NK-92 treated with Interleukin-12 subunit alpha and Interleukin-12 subunit beta, amount 100 ng/mL, for 24 hours (cell line): ENCODE results near the gene MYCN.
"Not testable (repeated sequence)": the region's sequence is repeated elsewhere in the genome, so short reads cannot be mapped to it uniquely, and the experiment has no call there.

Source experiments
- DNase-seq: peaks from one replicate; lab custom pipeline; 2025; lab: John Stamatoyannopoulos, UW

Gene MYCN

DNA sequence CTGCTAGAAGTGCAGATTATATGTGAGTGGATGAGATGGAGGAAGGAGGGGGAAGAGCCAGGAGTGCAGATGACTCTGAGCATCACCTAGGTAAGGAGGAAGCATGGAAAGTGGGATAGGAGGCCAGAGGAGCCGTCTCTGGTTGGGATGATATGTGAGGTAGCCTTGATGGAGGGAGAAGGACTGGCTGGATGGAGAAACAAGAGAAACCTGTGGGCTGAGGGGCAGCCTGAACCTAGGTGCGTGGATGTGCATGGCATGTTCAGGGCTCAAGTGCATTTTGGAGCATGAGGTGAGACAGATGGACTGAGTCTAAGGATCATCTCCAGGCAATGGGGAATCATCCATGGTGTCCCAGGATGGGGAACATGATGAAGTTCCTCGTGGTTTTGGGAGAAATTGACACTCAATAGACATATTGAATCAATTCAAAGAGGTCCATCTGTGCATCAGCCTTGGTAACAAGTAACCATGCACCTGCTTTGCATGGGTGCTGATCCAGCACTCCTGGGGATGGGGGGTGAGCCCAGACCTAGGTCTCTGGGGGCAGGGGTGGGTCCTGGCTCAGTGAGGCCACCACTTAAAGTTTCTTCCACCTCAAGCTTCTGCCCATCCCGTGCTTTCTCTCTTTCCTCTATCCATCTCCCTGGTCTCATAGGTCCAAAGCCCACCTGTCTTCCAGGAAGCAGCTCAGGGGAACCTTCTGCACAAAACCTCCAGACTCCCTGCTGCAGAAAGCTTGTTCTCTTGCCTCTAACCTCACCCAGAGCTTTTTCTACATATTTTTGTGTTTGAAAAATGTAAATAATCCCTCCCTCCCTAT is 19.2 kb downstream of the MYCN start:
- no peak for DNase-seq

GRCh38 chr2:15960154-15960520 is 19.8 kb downstream of the MYCN start:
- DNase-seq: not testable (repeated sequence)

DNA sequence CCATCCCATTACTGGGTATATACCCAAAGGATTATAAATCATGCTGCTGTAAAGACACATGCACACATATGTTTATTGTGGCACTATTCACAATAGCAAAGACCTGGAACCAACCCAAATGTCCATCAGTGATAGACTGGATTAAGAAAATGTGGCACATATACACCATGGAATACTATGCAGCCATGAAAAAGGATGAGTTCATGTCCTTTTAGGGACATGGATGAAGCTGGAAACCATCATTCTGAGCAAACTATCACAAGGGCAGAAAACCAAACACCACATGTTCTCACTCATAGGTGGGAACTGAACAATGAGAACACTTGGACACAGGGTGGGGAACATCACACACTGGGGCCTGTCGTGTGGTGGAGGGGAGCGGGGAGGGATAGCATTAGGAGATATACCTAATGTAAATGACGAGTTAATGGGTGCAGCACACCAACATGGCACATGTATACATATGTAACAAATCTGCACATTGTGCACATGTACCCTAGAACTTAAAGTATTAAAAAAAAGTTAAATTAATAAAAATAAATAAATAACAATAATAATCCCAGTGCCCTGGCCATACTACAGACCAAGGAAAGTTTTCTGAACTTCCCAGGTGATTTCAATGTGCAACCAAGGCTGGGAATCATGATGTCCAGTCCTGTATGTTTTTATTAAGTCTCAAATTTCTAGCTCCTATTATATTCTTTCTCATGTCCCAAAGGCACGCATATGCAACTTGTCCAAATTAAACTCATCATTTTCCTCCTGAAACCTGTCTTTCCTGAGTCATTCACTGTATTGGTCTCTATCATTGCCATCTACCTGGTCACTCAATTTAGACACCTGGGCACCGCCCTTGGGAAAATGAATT is 23.0 kb downstream of the MYCN start:
- not testable (repeated sequence) for DNase-seq

DNA sequence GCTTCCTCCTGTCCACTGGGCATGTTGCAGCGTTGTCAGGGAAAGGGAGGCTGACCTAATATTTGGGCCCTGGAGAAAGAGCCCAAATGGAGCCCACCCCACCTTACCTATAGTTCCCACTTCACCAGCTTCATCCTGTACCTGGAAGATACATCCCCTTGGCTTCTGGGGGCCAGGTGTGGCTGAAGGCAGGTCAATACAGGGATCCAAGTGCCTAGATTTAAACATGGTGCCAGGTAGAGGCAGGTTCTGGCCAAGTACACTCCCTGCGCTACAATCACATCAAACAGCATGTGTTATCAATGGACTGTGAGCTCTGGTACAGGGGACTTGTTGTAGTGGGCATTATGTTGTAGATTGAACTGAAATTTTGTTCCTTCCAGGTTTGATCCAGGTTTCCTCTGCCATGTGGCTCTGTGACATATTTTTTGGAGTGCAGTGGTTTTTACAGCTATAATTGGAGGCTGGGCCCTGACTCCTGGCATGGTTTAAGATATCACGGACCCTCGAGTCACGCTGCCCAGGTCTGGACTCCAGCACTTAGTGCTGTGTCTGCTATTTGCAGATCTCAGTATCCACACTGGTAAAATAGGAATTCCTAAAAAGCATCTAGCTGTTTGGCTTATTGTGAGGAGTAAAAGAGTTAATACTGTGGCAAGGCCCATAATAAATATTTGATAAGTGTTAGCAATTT is 23.8 kb downstream of the MYCN start:
- DNase-seq: no peak

DNA sequence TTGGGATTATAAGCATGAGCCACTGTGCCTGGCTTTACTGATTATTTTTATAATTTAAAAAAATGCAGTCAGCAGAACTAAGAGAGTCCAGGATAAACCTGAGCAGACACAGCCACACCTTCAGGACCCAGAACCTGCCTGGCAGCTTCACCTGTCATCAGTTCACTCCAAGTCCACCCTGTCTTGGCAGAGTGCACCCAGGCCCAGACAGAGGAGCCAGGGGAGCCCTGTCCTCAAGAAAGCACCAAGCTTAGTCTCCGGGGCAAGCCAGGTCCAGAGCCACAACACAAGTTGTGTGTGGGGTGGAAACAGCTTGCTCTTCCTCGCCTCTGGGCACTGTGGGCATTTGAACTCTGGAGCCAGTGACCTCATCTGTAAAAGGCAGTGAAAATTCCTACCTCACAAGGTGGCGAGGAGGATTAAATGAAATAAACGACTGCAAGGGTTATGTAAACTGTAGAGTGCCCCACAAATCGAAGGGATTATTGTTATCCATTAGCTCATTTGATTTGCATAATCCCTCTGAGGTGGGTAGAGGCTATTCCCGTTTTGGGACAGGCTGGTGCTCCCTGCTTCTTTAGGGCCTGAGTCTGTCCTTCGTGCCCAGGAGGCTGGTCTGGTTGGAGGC is 24.7 kb downstream of the MYCN start:
- DNase-seq: no peak

GRCh38 chr2:15965564-15966019 is 25.2 kb downstream of the MYCN start:
- DNase-seq: no peak

DNA sequence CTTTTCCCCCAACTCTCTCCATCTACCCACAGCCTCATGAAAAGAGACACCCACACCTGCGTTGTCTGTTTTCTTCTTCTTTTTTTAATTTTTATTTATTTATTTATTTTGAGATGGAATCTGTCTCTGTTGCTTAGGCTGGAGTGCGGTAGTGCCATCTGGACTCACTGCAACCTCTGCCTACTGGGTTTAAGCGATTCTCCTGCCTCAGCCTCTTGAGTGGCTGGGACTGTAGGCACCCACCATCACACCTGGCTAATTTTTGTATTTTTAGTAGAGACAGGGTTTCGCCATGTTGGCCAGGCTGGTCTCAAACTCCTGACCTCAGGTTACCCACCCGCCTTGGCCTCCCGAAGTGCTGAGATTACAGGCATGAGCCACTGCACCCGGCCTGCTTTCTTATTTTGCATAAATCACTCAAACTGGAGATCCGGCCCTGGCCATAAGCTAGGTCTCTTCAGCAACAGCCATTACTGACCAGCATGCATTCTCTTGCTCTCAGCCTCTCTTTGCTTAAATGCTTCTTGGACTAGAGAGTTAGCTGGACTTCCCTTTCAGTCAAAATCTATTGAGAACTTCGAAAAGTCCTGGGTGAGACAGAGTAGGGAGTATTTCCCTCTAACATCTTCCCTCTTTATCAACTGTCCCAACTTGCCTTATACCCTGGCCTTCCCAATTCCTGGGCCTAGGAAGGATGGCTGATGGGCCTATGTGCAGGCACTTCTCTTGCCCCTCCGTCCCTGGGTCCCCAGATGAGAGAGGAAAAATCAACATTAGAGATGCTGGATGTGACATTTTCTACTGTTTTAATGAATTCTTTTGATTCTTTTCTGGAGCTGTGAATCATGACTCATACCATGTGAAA is 27.3 kb downstream of the MYCN start:
- DNase-seq: no peak

DNA sequence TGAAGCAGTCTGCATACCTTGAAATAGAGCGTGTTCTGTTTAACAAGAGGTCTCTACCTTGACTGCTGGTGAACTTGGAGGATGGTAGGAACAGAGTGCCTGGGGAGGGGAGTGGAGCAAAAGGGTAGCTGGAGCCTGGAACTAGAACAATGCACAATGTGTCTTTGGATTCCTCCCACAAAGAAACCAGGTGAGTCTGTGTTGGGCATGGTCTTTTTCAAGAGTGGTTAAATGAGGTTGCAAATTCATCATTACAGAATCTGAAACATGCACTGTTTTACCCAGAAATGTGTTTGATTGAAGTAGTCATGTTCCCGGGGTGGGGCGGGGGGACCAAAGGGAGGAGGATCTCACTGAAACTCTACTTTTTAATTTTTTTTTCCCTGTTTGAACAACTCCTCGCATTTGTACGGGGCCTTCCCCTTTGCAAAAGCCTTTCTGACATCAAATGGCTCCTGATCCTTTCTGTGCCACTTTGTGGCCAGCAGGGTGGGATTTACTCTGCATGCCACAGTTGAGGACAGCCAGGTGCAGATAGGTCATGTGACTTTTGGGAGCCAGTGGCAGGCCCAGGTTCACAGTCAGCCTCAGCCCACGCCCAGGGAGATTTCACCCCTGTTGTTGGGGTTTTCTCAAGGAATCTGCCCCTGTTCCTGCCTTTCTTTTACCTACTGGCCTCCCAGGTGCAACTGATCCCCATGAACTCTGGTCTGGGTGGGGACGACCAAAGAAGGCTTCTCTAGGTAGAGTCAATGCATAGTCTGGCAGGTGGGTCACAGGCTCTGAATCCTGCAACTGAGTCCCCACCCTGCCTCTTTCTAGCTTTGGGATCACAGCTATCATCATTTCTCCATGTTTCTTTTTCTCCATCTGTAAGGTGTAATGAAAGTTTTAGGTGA is 28.2 kb downstream of the MYCN start:
- DNase-seq: no peak

DNA sequence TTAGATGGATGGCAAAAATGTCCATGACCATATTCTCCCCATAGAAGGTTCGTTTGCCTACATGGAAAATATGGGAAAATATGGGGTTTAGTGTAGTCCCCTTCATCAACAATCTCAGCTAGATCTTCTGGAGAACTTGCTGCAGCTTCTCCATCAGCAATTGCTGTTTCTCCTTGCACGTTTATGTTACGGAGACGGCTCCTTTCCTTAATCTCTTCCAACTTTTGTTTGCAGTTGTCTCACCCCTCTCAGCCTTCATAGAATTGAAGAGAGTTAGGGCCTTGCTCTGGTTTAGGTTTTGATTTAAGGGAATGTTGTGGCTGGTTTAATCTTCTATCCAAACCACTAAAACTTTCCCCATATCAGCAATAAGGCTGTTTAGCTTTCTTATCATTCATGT is 28.9 kb downstream of the MYCN start:
- no peak for DNase-seq

GRCh38 chr2:15970701-15971100 is 30.4 kb downstream of the MYCN start:
- DNase-seq: no peak

DNA sequence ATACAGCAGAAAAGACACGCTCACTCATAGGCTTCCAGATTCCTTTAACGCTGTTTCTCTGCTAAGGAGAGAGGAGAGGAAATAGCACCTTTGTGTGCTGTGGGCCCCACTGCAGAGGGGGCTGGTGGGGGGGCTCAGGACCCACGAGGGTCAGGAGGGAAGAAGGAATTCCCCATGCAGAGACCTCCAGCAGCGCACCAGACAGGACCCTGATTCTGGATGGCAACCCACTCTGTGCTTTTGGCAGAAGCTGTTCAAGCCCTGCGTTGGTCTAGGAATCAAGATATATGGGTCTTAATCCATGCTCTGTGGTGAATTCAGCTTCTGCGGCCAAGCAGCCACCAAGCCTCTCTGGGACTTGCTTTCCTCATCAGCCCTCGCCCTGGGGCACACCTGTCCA is 31.0 kb downstream of the MYCN start:
- DNase-seq: no peak

DNA sequence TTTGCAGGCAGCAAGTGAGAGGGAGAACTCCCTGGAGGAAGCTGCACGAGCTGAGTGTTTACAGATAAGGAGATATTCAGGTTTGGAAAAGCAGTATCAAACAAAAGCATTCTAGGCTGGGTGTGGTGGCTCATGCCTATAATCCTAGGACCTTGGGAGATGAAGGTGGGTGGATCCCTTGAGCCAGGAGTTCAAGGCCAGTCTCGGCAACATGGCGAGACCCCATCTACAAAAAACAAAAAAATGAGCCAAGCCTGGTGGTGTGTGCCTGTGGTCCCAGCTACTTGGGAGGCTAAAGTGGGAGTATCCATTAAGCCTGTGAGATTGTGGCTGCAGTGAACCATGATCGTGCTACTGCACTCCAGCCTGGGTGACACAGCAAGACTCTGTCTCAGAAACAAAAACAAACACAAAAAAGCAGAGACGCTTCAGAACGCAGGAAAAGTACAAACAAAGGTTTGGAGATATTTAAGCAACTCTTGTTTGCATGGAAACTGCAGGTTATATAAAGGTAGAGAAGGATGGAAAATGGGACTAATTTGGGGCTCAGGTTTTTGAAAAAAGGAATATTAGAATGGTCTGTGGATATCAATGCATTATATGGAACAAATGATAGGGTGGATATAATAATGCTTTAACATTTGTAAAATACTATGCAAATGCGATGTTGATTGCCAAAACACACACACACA is 31.6 kb downstream of the MYCN start:
- no peak for DNase-seq

DNA sequence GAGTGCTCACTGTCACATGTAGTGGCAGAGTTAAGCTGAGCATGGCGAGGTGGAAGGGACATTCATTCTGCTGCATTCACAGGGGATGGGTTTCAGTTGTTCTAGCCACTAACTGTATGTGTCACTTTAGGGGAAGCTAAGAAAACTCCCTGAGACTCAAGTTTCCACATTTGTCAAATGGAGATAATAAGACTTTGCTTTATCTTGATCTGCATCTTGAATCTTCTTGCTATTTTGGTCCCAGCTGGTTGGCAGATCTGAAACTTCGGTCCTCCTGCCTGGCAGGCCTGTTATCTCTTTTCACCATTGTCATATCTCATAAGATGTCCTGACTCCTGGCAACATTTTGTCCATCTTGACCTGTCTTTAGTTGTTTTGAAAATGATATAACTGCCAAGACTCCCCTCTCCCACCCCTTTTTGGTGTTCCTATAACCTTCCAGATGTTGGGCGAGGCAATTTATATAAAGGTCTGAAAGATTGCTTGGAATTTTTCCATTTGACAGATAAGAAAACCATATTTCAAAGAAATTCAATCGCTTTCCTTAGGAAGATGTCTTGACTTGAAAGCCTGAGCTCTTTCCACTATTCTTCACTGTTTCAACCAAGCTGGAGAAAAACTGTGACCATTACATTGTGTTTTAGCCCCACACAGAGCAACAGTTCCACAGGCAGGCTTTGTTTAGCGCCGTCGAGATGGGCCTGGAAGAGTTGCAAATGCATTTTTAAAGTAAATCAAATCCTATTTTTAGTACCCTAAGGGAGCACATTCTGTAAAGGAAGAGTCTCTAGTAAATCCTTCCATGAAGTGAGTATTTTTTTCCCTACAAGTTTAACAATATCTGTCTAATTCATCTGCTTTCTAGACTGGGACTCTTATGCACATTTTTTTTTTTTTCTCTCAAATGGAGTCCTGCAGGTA is 33.4 kb downstream of the MYCN start:
- DNase-seq: no peak

GRCh38 chr2:15974565-15975260 is 34.4 kb downstream of the MYCN start:
- DNase-seq: no peak

DNA sequence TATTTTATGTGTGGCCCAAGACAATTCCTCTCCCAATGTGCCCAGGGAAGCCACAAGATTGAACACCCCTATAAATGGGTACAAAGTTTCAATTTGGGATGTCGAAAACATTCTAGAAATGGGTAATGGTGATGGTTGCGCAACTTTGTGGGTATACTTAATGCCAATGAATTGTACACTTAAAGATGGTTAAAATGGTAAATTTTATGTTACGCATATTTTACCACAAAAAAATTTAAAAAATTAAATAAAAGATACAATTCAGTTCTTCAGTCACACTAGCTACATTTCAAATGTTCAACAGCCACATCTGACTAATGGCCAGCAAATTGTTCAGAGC is 34.9 kb downstream of the MYCN start:
- no peak for DNase-seq

DNA sequence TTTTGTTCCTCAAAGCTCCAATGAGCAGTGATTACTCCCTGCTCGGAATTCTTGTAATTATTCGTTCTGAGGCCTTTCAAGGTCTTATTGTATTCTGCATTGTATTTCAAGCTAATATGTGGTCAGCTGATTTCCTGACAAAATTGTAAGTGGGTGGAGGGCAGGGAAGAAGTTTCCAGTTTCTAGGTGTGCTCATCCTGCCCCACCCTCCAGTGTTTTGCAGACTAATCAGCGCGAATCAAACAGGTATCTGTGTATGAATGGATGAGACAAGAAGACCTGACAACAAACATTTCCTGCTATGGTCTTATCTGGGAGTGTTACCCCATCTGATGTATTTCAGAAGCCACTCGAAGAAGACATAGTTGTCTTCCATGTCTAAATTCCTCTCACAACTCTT is 35.3 kb downstream of the MYCN start:
- DNase-seq: no peak

- DNase-seq: no peak
These were observed 36.0 kb downstream of the MYCN start for GRCh38 chr2:15976354-15976753.
